Panc1 (cell line): Measurements from ENCODE around the gene CSH1.

ENCODE experiments used
- CTCF ChIP-seq: fragments of 450-650 bp; IDR thresholded peaks from 2 replicates; pipeline ENCODE4 v1.5.1; 2017; ENCODE audit warnings: mild to moderate bottlenecking
- POLR2AphosphoS5 ChIP-seq: IDR thresholded peaks from 2 replicates; pipeline ENCODE4 v1.6.1; 2012; ENCODE audit warnings: mild to moderate bottlenecking, low read depth, low read length, moderate library complexity
- SIN3A ChIP-seq: IDR thresholded peaks from 2 replicates; pipeline ENCODE4 v1.6.1; 2012; ENCODE audit warnings: low read depth, mild to moderate bottlenecking, low read length, moderate library complexity, borderline replicate concordance; ENCODE audit not compliant: insufficient read depth
- TCF7L2 ChIP-seq: IDR thresholded peaks from 2 replicates; pipeline ENCODE4 v1.6.1; 2011; ENCODE audit warnings: mild to moderate bottlenecking, low read depth, low read length, inconsistent platforms

GRCh38 chr17:63916566-63917185, 20.3 kb upstream of the CSH1 start:
- TF ChIP-seq CTCF (no peak), SIN3A (no peak), TCF7L2 (no peak), POLR2AphosphoS5 (no peak)
